Upper lobe of left lung (tissue), 4 donors: Measurements from ENCODE around the gene TMEM231.

ENCODE experiments used
- CTCF ChIP-seq, 6 experiments: fragments of 450-650 bp in 4 of 6; fragments of 200-600 bp in 2 of 6; sonication (generic) in 2 of 6; IDR thresholded peaks; one replicate each; pipeline ENCODE4 v1.5.1; 2016 to 2019; ENCODE audit warnings: antibody characterized with exemption in 6 of 6
- EP300 ChIP-seq, 4 donors: sonication (generic); formaldehyde crosslinking; IDR thresholded peaks; one replicate each; pipeline ENCODE4 v1.5.1; 2017; ENCODE audit warnings: antibody characterized with exemption in 4 of 4, control low read depth in 2 of 4
- POLR2A ChIP-seq, 4 donors: fragments of 450-650 bp; IDR thresholded peaks; one replicate each; pipeline ENCODE4 v1.5.1; 2016 to 2017; ENCODE audit warnings: antibody characterized with exemption in 4 of 4, mild to moderate bottlenecking in 2 of 4

DNA sequence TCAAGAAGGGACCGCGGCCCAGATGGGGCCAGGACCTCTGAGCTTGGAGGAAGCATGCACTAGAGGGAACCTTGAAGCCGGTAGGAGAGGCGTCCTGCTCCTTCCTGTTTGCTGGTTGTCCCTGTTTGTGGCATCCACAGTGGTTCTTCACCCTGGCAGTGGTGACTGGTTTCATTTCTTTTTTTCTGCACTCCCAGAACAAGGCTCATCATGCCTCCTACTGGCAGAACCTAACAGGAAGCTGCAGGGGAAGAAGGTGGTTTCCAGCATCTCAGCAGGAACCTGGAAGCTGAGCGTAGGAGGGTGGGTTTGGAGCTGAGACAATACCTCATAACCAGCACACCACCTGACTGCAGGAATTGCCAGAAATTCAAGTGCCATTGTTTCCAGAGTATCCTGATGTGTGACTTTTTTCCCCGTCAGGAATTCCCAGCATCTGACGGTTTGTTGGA, 5.8 kb downstream of the TMEM231 start:
- TF ChIP-seq POLR2A (IDR thresholded peaks at IDR 0.05) (no peak), CTCF (IDR thresholded peaks at IDR 0.05) (peak; percentile 36 to 53 (median 38)), EP300 (IDR thresholded peaks at IDR 0.05) (no peak)
